ENCODE measurements around the gene TOMM40. TPM values are rescaled to one million over a fixed set of nuclear protein-coding genes. Genes with fewer than 3 reads are reported as not detected.

Gene TOMM40
- total and polyA plus RNA-seq, 9 of the 15 experiments (the other 6 are each of a cell fraction or from before 2014, with no cell fraction given) = 0.89 to 290 (median 160) TPM

DNA sequence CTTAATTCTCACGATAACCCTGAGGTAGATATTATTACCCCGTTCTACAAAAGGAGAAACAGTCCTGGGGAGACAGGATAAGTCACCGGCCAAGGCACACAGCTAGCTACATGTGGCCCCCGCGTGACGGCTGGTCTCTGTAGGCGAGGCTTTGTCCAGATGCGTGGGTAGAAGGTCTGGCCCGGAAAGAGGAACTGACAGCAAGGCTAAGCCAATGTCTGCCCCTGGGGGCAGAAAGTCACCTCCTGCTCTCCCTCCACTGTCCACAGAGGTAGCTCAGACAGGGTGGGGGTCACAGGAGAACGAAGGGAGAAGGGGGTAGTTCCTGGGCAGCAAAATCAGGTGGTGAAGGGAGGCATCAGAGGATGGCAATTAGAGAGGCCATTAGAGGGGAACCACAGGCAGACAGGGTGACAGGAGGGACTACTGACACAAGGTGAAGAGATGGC is 52.8 kb downstream of the TOMM40 start (continued):
- TF ChIP-seq, protein P1, sequence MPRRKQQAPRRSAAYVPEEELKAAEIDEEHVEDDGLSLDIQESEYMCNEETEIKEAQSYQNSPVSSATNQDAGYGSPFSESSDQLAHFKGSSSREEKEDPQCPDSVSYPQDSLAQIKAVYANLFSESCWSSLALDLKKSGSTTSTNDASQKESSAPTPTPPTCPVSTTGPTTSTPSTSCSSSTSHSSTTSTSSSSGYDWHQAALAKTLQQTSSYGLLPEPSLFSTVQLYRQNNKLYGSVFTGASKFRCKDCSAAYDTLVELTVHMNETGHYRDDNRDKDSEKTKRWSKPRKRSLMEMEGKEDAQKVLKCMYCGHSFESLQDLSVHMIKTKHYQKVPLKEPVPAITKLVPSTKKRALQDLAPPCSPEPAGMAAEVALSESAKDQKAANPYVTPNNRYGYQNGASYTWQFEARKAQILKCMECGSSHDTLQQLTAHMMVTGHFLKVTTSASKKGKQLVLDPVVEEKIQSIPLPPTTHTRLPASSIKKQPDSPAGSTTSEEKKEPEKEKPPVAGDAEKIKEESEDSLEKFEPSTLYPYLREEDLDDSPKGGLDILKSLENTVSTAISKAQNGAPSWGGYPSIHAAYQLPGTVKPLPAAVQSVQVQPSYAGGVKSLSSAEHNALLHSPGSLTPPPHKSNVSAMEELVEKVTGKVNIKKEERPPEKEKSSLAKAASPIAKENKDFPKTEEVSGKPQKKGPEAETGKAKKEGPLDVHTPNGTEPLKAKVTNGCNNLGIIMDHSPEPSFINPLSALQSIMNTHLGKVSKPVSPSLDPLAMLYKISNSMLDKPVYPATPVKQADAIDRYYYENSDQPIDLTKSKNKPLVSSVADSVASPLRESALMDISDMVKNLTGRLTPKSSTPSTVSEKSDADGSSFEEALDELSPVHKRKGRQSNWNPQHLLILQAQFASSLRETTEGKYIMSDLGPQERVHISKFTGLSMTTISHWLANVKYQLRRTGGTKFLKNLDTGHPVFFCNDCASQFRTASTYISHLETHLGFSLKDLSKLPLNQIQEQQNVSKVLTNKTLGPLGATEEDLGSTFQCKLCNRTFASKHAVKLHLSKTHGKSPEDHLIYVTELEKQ (CRISPR knock-in tag; IDR thresholded peaks at IDR 0.05) = no peak
- TF ChIP-seq NFE2L1 (tag; IDR thresholded peaks at IDR 0.05; ENCODE audit: borderline replicate concordance, low read depth) (no peak), ZNF253 (CRISPR knock-in tag; conservative IDR thresholded peaks at IDR 0.05) (no peak), ZNF143 (CRISPR knock-in tag; IDR thresholded peaks at IDR 0.05) (no peak), POLR3G (IDR thresholded peaks at IDR 0.05; ENCODE audit: extremely low read depth, insufficient read length, insufficient replicate concordance) (no peak), ETV5 (CRISPR knock-in tag; IDR thresholded peaks at IDR 0.05; ENCODE audit: low read depth) (peak; percentile 62), ZSCAN29 (IDR thresholded peaks at IDR 0.05) (no peak), MYBL2 (IDR thresholded peaks at IDR 0.05; ENCODE audit: low read depth) (no peak), MYBL2 (CRISPR knock-in tag; IDR thresholded peaks at IDR 0.05; ENCODE audit: borderline replicate concordance) (no peak), ARNT (IDR thresholded peaks at IDR 0.05) (0 out of 4 replicates have a peak, but pooled peaks of 1 of the 2 experiments have one; percentile 19), YY1 (IDR thresholded peaks at IDR 0.05; ENCODE audit: borderline replicate concordance in 1 of 3, control insufficient read depth in 1 of 3, extremely low read depth in 1 of 3, insufficient read depth in 3 of 3, insufficient read length in 1 of 3, insufficient replicate concordance in 2 of 3, low read depth in 1 of 3, low read length in 2 of 3) (peak in 2 of 3 experiments; percentile 35 to 61)
- TF ChIP-seq, protein P2, sequence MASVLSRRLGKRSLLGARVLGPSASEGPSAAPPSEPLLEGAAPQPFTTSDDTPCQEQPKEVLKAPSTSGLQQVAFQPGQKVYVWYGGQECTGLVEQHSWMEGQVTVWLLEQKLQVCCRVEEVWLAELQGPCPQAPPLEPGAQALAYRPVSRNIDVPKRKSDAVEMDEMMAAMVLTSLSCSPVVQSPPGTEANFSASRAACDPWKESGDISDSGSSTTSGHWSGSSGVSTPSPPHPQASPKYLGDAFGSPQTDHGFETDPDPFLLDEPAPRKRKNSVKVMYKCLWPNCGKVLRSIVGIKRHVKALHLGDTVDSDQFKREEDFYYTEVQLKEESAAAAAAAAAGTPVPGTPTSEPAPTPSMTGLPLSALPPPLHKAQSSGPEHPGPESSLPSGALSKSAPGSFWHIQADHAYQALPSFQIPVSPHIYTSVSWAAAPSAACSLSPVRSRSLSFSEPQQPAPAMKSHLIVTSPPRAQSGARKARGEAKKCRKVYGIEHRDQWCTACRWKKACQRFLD (CRISPR knock-in tag; IDR thresholded peaks at IDR 0.05) = peak; percentile 88
- TF ChIP-seq, protein P3, sequence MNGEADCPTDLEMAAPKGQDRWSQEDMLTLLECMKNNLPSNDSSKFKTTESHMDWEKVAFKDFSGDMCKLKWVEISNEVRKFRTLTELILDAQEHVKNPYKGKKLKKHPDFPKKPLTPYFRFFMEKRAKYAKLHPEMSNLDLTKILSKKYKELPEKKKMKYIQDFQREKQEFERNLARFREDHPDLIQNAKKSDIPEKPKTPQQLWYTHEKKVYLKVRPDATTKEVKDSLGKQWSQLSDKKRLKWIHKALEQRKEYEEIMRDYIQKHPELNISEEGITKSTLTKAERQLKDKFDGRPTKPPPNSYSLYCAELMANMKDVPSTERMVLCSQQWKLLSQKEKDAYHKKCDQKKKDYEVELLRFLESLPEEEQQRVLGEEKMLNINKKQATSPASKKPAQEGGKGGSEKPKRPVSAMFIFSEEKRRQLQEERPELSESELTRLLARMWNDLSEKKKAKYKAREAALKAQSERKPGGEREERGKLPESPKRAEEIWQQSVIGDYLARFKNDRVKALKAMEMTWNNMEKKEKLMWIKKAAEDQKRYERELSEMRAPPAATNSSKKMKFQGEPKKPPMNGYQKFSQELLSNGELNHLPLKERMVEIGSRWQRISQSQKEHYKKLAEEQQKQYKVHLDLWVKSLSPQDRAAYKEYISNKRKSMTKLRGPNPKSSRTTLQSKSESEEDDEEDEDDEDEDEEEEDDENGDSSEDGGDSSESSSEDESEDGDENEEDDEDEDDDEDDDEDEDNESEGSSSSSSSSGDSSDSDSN (IDR thresholded peaks at IDR 0.05; ENCODE audit: borderline replicate concordance in 1 of 2, low read depth in 2 of 2, low read length in 2 of 2) = peak; percentile 29 to 43; a peak in 1 of 4 replicates
- TF ChIP-seq, protein P4, sequence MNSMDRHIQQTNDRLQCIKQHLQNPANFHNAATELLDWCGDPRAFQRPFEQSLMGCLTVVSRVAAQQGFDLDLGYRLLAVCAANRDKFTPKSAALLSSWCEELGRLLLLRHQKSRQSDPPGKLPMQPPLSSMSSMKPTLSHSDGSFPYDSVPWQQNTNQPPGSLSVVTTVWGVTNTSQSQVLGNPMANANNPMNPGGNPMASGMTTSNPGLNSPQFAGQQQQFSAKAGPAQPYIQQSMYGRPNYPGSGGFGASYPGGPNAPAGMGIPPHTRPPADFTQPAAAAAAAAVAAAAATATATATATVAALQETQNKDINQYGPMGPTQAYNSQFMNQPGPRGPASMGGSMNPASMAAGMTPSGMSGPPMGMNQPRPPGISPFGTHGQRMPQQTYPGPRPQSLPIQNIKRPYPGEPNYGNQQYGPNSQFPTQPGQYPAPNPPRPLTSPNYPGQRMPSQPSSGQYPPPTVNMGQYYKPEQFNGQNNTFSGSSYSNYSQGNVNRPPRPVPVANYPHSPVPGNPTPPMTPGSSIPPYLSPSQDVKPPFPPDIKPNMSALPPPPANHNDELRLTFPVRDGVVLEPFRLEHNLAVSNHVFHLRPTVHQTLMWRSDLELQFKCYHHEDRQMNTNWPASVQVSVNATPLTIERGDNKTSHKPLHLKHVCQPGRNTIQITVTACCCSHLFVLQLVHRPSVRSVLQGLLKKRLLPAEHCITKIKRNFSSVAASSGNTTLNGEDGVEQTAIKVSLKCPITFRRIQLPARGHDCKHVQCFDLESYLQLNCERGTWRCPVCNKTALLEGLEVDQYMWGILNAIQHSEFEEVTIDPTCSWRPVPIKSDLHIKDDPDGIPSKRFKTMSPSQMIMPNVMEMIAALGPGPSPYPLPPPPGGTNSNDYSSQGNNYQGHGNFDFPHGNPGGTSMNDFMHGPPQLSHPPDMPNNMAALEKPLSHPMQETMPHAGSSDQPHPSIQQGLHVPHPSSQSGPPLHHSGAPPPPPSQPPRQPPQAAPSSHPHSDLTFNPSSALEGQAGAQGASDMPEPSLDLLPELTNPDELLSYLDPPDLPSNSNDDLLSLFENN (IDR thresholded peaks at IDR 0.05; ENCODE audit: low read depth in 2 of 2, low read length in 2 of 2) = no peak

Data from K562 (cell line).